ENCODE results near the gene ARL4C.

DNA sequence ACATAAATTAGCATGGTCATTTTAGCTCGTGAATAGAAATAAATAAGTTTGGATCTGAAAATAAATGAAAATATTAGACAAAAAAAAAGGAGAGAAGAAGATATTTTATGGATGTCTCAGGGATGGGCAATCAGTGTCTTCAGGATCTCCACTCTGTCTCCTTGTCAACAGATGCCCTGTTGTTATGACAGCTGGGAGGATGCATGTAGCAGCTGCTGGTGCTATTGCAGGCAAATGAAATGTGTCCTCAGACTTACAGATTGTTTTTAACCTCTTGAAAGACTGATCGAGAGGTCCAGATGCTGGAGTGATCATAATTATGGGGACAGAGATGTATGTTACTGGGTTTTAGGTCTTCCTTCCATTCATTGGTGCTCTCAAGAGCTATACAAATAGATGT is 24.7 kb upstream of the ARL4C start:
- no peak for TF ChIP-seq NR3C1 (IDR thresholded peaks at IDR 0.05)
- TF ChIP-seq POLR2A (IDR thresholded peaks at IDR 0.05; ENCODE audit: low read length): no peak
- TF ChIP-seq, protein P1, sequence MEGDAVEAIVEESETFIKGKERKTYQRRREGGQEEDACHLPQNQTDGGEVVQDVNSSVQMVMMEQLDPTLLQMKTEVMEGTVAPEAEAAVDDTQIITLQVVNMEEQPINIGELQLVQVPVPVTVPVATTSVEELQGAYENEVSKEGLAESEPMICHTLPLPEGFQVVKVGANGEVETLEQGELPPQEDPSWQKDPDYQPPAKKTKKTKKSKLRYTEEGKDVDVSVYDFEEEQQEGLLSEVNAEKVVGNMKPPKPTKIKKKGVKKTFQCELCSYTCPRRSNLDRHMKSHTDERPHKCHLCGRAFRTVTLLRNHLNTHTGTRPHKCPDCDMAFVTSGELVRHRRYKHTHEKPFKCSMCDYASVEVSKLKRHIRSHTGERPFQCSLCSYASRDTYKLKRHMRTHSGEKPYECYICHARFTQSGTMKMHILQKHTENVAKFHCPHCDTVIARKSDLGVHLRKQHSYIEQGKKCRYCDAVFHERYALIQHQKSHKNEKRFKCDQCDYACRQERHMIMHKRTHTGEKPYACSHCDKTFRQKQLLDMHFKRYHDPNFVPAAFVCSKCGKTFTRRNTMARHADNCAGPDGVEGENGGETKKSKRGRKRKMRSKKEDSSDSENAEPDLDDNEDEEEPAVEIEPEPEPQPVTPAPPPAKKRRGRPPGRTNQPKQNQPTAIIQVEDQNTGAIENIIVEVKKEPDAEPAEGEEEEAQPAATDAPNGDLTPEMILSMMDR (IDR thresholded peaks at IDR 0.05): no peak
- TF ChIP-seq, protein P2, sequence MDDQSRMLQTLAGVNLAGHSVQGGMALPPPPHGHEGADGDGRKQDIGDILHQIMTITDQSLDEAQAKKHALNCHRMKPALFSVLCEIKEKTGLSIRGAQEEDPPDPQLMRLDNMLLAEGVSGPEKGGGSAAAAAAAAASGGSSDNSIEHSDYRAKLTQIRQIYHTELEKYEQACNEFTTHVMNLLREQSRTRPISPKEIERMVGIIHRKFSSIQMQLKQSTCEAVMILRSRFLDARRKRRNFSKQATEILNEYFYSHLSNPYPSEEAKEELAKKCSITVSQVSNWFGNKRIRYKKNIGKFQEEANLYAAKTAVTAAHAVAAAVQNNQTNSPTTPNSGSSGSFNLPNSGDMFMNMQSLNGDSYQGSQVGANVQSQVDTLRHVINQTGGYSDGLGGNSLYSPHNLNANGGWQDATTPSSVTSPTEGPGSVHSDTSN (IDR thresholded peaks at IDR 0.05): no peak
- TF ChIP-seq, protein P3, sequence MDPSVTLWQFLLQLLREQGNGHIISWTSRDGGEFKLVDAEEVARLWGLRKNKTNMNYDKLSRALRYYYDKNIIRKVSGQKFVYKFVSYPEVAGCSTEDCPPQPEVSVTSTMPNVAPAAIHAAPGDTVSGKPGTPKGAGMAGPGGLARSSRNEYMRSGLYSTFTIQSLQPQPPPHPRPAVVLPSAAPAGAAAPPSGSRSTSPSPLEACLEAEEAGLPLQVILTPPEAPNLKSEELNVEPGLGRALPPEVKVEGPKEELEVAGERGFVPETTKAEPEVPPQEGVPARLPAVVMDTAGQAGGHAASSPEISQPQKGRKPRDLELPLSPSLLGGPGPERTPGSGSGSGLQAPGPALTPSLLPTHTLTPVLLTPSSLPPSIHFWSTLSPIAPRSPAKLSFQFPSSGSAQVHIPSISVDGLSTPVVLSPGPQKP (IDR thresholded peaks at IDR 0.05; ENCODE audit: low read depth, low read length): no peak
- TF ChIP-seq EP300 (IDR thresholded peaks at IDR 0.05): no peak
